RWPE2 (cell line): ENCODE measurements around the gene CRTC1.
A peak's percentile ranks its signal among the peaks of the same experiment; 100 is the strongest.

Experiments used
- ATAC-seq: fragments of 200-7000 bp; cut with Tn5 transposase; 3 replicates; pipeline ENCODE4 v1.9.1; 2021; ENCODE audit warnings: low read depth
- DNase-seq: peaks from one replicate; pipeline ENCODE4 v3.0.0-alpha.2; 2020; ENCODE audit warnings: low spot score
- H3K27ac ChIP-seq: fragments of 450-650 bp; 2 replicates; pipeline ENCODE4 v1.5.1; 2017; ENCODE audit warnings: mild to moderate bottlenecking; ENCODE audit not compliant: poor library complexity, severe bottlenecking
- H3K27me3 ChIP-seq: fragments of 250-450 bp; sonication (Bioruptor Pico); 2 replicates; pipeline ENCODE4 v1.5.1; 2021; ENCODE audit warnings: mild to moderate bottlenecking, moderate library complexity; ENCODE audit not compliant: insufficient read depth, poor library complexity, severe bottlenecking
- H3K36me3 ChIP-seq: fragments of 250-450 bp; sonication (Bioruptor Pico); 2 replicates; pipeline ENCODE4 v1.5.1; 2020; ENCODE audit warnings: low read depth, mild to moderate bottlenecking, moderate library complexity
- H3K4me1 ChIP-seq: fragments of 250-450 bp; sonication (Bioruptor Pico); 2 replicates; pipeline ENCODE4 v1.5.1; 2021; ENCODE audit warnings: mild to moderate bottlenecking, moderate library complexity; ENCODE audit not compliant: insufficient read depth, poor library complexity, severe bottlenecking
- H3K4me3 ChIP-seq: fragments of 250-450 bp; sonication (Bioruptor Pico); 2 replicates; pipeline ENCODE4 v1.5.1; 2021; ENCODE audit warnings: mild to moderate bottlenecking, moderate library complexity; ENCODE audit not compliant: severe bottlenecking
- H3K9me3 ChIP-seq: fragments of 250-450 bp; sonication (Bioruptor Pico); 2 replicates; pipeline ENCODE4 v1.5.1; 2021; ENCODE audit warnings: mild to moderate bottlenecking, moderate library complexity; ENCODE audit not compliant: severe bottlenecking
- CTCF ChIP-seq: fragments of 450-650 bp; IDR thresholded peaks from one replicate; pipeline ENCODE4 v1.5.1; 2017; ENCODE audit warnings: mild to moderate bottlenecking, moderate library complexity; ENCODE audit not compliant: poor library complexity, severe bottlenecking

Gene CRTC1

GRCh38 chr19:18782559-18783225 is 99.2 kb downstream of the CRTC1 start:
- H3K27me3 ChIP-seq: peaks cover 9% of the 10 kb centered on the region
- ATAC-seq: no peak

GRCh38 chr19:18783958-18784785 is 100.7 kb downstream of the CRTC1 start:
- no peak for ATAC-seq
- no peak for TF ChIP-seq CTCF
- peaks cover 24% of the 10 kb centered on the region for H3K27me3 ChIP-seq
- no peak overlapping the region for H3K4me3 ChIP-seq
- no peaks in the 10 kb centered on the region for H3K4me1 ChIP-seq
- H3K27ac ChIP-seq: no peak overlapping the region
- H3K9me3 ChIP-seq: no peaks in the 10 kb centered on the region
- H3K36me3 ChIP-seq: no peaks in the 10 kb centered on the region
- no peak for DNase-seq

More at GRCh38 chr19:18782559-18783225, 99.2 kb downstream of the CRTC1 start:
- no peak for DNase-seq
- Histone ChIP-seq H3K36me3 (no peaks in the 10 kb centered on the region), H3K9me3 (no peaks in the 10 kb centered on the region), H3K27ac (no peak overlapping the region), H3K4me3 (no peak overlapping the region), H3K4me1 (no peaks in the 10 kb centered on the region)
- TF ChIP-seq CTCF: no peak

DNA sequence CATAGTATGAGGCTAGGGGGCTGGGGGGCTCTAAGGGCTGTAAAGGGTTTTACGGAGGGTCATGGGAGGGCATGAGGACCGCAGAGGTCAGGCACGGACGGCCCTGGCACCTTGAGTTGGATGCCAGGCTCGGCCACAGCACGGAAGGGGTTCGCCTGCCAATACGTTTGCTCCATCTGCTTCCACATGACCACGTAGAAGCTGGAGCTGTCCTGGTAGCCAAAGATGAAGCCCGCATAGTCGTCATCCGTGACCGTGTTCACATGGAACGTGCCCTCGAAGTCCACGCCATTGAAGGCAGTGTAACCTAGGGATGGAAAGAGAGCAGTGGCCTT is 101.3 kb downstream of the CRTC1 start:
- no peak for ATAC-seq
- no peak for DNase-seq
- Histone ChIP-seq H3K4me1 (no peaks in the 10 kb centered on the region), H3K36me3 (no peaks in the 10 kb centered on the region), H3K4me3 (no peak overlapping the region), H3K9me3 (no peaks in the 10 kb centered on the region), H3K27ac (no peak overlapping the region), H3K27me3 (peaks cover 30% of the 10 kb centered on the region)
- no peak for TF ChIP-seq CTCF

DNA sequence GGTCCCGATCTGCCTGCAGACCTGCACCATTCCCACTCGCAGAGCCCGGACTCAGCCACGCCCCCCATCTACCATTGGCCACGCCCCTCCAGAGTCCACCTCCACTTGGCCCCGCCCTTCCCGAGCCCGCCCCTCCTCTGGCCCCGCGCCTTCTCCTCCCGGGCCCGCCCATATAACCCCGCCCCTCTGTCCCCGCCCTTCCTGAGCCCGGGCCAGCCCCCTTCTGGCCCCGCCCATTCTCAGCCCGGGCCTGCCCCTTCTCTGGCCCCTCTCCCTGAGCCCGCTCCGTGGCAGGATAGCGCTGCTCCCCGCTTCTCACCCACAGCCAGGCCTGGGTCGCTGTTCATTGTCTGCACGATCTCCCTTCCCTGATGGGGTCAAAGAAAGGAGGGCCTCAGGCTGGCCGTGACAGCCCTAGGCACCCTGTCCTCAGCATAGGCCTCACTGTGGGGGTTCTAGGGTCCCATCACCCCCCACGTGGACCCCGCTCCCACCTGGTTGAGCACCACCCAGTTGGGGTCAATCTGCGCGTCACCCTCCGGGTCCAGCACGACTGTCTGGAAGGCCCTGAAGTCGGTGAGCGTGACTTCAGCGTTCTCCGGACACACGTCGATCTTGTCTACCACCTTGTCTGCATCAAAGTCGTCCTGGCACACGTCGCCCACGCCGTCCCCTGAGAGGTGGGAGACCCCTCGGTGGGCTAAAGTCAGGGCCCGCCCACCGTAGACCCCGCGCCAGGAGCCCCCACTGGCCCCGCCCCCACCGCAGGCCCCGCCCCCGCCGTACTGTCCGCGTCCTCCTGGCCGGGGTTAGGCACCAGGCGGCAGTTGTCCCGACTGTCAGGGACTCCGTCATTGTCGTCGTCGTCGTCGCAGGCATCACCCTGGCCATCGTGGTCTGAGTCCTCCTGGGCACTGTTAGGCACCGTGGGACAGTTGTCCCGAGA is 102.0 kb downstream of the CRTC1 start:
- H3K9me3 ChIP-seq: no peaks in the 10 kb centered on the region
- peaks cover 37% of the 10 kb centered on the region for H3K27me3 ChIP-seq
- no peaks in the 10 kb centered on the region for H3K36me3 ChIP-seq
- DNase-seq (no peak), ATAC-seq (peak; percentile 65)
- TF ChIP-seq CTCF: no peak
- H3K27ac ChIP-seq: no peak overlapping the region
- no peak overlapping the region for H3K4me3 ChIP-seq
- H3K4me1 ChIP-seq: no peaks in the 10 kb centered on the region
